GM18526 (cell line): ENCODE measurements around the gene DRC7.

Experiments
- POLR2A ChIP-seq: IDR thresholded peaks from 3 replicates; pipeline ENCODE4 v1.6.1; 2011; ENCODE audit not compliant: insufficient read length; ENCODE audit errors: extremely low read depth

DRC7 gene

GRCh38 chr16:57708168-57708567, 13.6 kb downstream of the DRC7 start:
- no peak for TF ChIP-seq POLR2A

- no peak for TF ChIP-seq POLR2A
Observed at GRCh38 chr16:57709663-57710062, 15.1 kb downstream of the DRC7 start.

- no peak for TF ChIP-seq POLR2A
Observed at GRCh38 chr16:57711346-57711745, 16.7 kb downstream of the DRC7 start.

GRCh38 chr16:57711993-57712392, 17.4 kb downstream of the DRC7 start:
- no peak for TF ChIP-seq POLR2A

- no peak for TF ChIP-seq POLR2A
Observed at GRCh38 chr16:57713596-57713995, 19.0 kb downstream of the DRC7 start.

GRCh38 chr16:57714047-57714446, 19.4 kb downstream of the DRC7 start:
- no peak for TF ChIP-seq POLR2A

- no peak for TF ChIP-seq POLR2A
Observed at GRCh38 chr16:57720142-57720575, 25.6 kb downstream of the DRC7 start.

- no peak for TF ChIP-seq POLR2A
Observed at GRCh38 chr16:57721356-57722209, 27.0 kb downstream of the DRC7 start.

GRCh38 chr16:57722210-57722499, 27.5 kb downstream of the DRC7 start:
- no peak for TF ChIP-seq POLR2A

- TF ChIP-seq POLR2A: no peak
Observed at GRCh38 chr16:57722651-57723050, 28.0 kb downstream of the DRC7 start.

GRCh38 chr16:57723170-57723569, 28.6 kb downstream of the DRC7 start:
- no peak for TF ChIP-seq POLR2A

- TF ChIP-seq POLR2A: no peak
Observed at GRCh38 chr16:57724531-57724930, 29.9 kb downstream of the DRC7 start.

GRCh38 chr16:57725151-57725550, 30.5 kb downstream of the DRC7 start:
- TF ChIP-seq POLR2A: no peak

- TF ChIP-seq POLR2A: no peak
Observed at GRCh38 chr16:57725554-57725953, 30.9 kb downstream of the DRC7 start.

GRCh38 chr16:57725976-57726375, 31.4 kb downstream of the DRC7 start:
- TF ChIP-seq POLR2A: no peak

- TF ChIP-seq POLR2A: no peak
Observed at GRCh38 chr16:57726433-57726947, 31.9 kb downstream of the DRC7 start.

GRCh38 chr16:57727610-57728009, 33.0 kb downstream of the DRC7 start:
- TF ChIP-seq POLR2A: no peak
